ENCODE data around the gene CHCHD10.

GRCh38 chr22:23742505-23743264 lies 25.1 kb downstream of the CHCHD10 start:
- TF ChIP-seq, protein P1, sequence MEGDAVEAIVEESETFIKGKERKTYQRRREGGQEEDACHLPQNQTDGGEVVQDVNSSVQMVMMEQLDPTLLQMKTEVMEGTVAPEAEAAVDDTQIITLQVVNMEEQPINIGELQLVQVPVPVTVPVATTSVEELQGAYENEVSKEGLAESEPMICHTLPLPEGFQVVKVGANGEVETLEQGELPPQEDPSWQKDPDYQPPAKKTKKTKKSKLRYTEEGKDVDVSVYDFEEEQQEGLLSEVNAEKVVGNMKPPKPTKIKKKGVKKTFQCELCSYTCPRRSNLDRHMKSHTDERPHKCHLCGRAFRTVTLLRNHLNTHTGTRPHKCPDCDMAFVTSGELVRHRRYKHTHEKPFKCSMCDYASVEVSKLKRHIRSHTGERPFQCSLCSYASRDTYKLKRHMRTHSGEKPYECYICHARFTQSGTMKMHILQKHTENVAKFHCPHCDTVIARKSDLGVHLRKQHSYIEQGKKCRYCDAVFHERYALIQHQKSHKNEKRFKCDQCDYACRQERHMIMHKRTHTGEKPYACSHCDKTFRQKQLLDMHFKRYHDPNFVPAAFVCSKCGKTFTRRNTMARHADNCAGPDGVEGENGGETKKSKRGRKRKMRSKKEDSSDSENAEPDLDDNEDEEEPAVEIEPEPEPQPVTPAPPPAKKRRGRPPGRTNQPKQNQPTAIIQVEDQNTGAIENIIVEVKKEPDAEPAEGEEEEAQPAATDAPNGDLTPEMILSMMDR (IDR thresholded peaks at IDR 0.05; ENCODE audit: insufficient read depth, low read depth, low read length) = no peak
- TF ChIP-seq EZH2 (IDR thresholded peaks at IDR 0.05; ENCODE audit: insufficient read depth, low read length) = no peak
